EL (cell line): ENCODE results near the gene KRT28.
"Not testable (repeated sequence)": the region's sequence is repeated elsewhere in the genome, so short reads cannot be mapped to it uniquely, and the experiment has no call there.

ENCODE experiments used
- DNase-seq: peaks from one replicate; pipeline ENCODE4 v3.0.0-alpha.2; 2016

The KRT28 gene

GRCh38 chr17:40777459-40777858 is 22.3 kb downstream of the KRT28 start:
- no peak for DNase-seq

DNA sequence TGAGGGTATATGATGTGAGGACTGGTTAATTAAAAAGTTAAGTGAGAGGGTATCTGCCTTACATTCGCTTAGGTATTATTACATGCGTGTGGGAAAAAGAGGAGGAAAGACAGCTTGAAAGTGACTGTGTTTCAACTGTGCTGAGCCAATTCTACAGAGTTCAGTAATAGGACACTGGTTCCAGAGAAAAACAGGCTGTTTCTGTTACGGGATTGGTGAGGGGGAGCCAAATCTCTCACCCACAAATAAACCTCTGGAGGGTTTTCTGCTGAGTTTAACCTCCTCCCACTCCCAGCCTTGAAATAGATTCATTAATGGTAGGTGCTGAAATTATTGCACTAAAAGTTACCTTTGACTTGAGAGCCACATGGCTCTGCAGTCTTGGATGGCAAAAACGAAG is 23.8 kb downstream of the KRT28 start:
- no peak for DNase-seq

GRCh38 chr17:40772101-40772500 is 27.7 kb downstream of the KRT28 start, which contains the start of gene KRT26:
Gene KRT26, minus strand, starts transcription at chr17:40772201. Its CDS starts 88 bp downstream, at chr17:40772113.
- no peak for DNase-seq

DNA sequence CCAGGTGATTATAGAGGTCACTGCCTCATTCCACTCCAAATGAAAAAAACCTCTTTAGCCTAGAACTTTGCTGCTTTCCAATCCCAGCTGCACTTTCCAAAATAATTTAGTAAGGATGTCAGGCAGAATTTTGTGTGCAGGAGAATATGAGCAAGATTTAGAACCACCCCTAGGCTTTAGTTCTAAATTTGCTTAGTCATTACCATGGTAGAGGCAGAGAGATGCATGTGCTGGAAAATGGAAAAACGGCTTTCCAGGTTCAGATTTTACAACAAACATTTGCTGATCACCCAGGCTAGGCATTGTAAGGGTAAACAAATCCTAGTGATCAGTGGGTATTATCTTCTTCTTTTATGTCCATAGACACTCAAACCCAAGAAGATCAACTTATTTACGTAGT is 34.1 kb downstream of the KRT28 start:
- no peak for DNase-seq

GRCh38 chr17:40763752-40764151 is 36.0 kb downstream of the KRT28 start:
- DNase-seq, result no peak

GRCh38 chr17:40760105-40761016 is 39.4 kb downstream of the KRT28 start:
- DNase-seq, result no peak

- DNase-seq, result no peak
These were observed 44.5 kb downstream of the KRT28 start, which contains the start of gene KRT25 for GRCh38 chr17:40755231-40755630. Gene KRT25, minus strand, starts transcription at chr17:40755331. Its CDS starts 60 bp downstream, at chr17:40755271.

DNA sequence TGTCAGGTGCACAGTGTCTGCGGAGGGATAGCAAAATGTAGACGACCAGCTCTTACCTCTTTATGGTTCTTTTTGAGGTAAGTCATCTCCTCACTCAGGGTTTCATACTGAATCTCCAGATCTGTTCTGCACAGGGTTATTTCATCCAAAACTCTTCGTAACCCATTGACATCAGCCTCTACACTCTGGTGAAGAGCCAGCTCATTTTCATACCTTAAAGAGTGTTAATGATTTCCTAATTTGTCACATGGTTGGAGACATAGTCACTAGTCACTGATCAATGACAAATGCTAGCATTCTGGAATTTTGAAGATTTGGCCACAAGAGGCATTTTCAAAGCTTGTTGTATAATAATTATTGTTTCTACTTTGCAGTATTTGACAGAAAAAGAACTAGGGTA is 46.0 kb downstream of the KRT28 start:
- DNase-seq, result no peak

GRCh38 chr17:40751065-40751464 is 48.7 kb downstream of the KRT28 start:
- DNase-seq, result no peak

GRCh38 chr17:40750391-40750790 is 49.4 kb downstream of the KRT28 start:
- DNase-seq, result no peak

- DNase-seq, result not testable (repeated sequence)
These were observed 51.1 kb downstream of the KRT28 start for GRCh38 chr17:40748666-40749065.
